ENCODE measurements around the gene UNC5B. TPM values are rescaled to one million over a fixed set of nuclear protein-coding genes. Genes with fewer than 3 reads are reported as not detected.

Gene UNC5B
- total RNA-seq, 1 experiment from 2014 or later: 22.0 TPM

- TF ChIP-seq CTCF (IDR thresholded peaks at IDR 0.05 in 2 of 3, conservative IDR thresholded peaks at IDR 0.05 in 1 of 3; ENCODE audit: borderline replicate concordance in 1 of 3, insufficient read depth in 1 of 3, low read depth in 2 of 3, low read length in 2 of 3) (no peak), ZBTB33 (IDR thresholded peaks at IDR 0.05; ENCODE audit: extremely low read depth, insufficient replicate concordance, low read length) (no peak), FOSL1 (IDR thresholded peaks at IDR 0.05; ENCODE audit: low read depth) (no peak), EGR1 (IDR thresholded peaks at IDR 0.05; ENCODE audit: low read depth) (no peak), ELF1 (IDR thresholded peaks at IDR 0.05; ENCODE audit: borderline replicate concordance, low read depth) (no peak)
Measured at GRCh38 chr10:71336632-71337031, 124.3 kb downstream of the UNC5B start (continued).

DNA sequence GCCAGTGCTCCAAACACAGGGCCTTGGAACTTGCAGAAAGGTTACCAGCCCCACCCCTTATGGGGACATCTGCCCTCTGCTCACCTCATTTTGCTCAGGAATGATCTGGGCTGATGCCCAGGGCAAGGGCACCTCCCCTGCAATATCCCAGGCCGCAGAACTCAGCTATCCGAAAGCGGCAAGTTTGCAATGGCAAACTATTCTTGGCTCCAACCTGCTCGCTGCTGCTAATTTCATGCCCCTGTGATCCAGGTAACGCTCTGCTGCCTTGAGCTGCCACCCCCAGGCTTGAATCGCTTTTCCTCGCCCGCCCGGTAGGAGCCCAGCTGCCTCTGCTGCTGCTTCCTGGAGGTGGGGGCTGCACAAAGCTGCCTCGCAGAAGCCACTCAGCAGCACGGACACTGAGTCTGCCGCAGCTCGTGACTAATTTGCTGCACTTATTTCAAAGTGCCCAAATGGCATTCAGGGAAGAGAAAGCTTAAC lies 124.9 kb downstream of the UNC5B start:
- CTCF ChIA-PET: interaction anchor here (1.5 kb wide), 1 partner anchor 360 kb away, joined by 3 read pairs; no protein-coding TSS in a partner anchor
- ATAC-seq: no peak

More for the DNA sequence above, 124.9 kb downstream of the UNC5B start:
- Histone ChIP-seq H3K27ac (ENCODE audit: low read depth, low read length) (no peak overlapping the region), H3K27me3 (ENCODE audit: insufficient read depth, low read length) (no peaks in the 10 kb centered on the region), H3K9me3 (ENCODE audit: control insufficient read depth in 1 of 2, insufficient read depth in 1 of 2, low read depth in 1 of 2, low read length in 2 of 2) (no peaks in the 10 kb centered on the region), H3K79me2 (ENCODE audit: insufficient read depth, low read length) (no peaks in the 10 kb centered on the region), H2AFZ (ENCODE audit: low read depth, low read length, poor library complexity, severe bottlenecking) (no peak overlapping the region), H3K4me1 (ENCODE audit: control insufficient read depth in 1 of 2, insufficient read depth in 2 of 2, low read length in 2 of 2) (peaks cover 22 to 26% of the 10 kb centered on the region in 2 experiments), H3K4me3 (replicated peaks in 1 of 2; ENCODE audit: low read depth in 1 of 2, low read length in 2 of 2) (no peak overlapping the region), H3K9ac (ENCODE audit: low read length) (no peak overlapping the region), H3K36me3 (ENCODE audit: control insufficient read depth in 1 of 2, insufficient read depth in 2 of 2, low read length in 2 of 2) (no peaks in the 10 kb centered on the region), H3K4me2 (ENCODE audit: low read length) (no peak overlapping the region), H3K9me2 (ENCODE audit: insufficient read depth) (no peaks in the 10 kb centered on the region), H4K20me1 (ENCODE audit: insufficient read depth) (no peaks in the 10 kb centered on the region)
- TF ChIP-seq ZNF274 (IDR thresholded peaks at IDR 0.05; ENCODE audit: low read depth, low read length) (no peak), ZFX (IDR thresholded peaks at IDR 0.05) (no peak), SIN3A (IDR thresholded peaks at IDR 0.05; ENCODE audit: low read depth) (no peak), FOSL1 (IDR thresholded peaks at IDR 0.05; ENCODE audit: low read depth) (no peak), JUND (IDR thresholded peaks at IDR 0.05) (no peak)
- no peak for DNase-seq (ENCODE audit: low read depth, low spot score)
- RAD21 ChIA-PET (ENCODE audit: low non-redundant PET in 1 of 2, low total read pairs in 2 of 2, uncharacterized antibody in 2 of 2, unreplicated experiment in 2 of 2): no interaction called here
- POLR2A ChIA-PET: interaction anchor here (1.2 kb wide), 1 partner anchor 9 kb away, joined by 3 read pairs; no protein-coding TSS in a partner anchor
- intact Hi-C loops (cut with micrococcal nuclease): no loop called here
- BruUV-seq (replicated peaks): no TSS peak

All from HCT116 (cell line).